RPMI8226 (cell line): ENCODE measurements around the gene PIK3R1.
A peak's percentile ranks its signal among the peaks of the same experiment; 100 is the strongest.
"Not testable (repeated sequence)": the region's sequence is repeated elsewhere in the genome, so short reads cannot be mapped to it uniquely, and the experiment has no call there.

Source experiments
- DNase-seq: peaks from one replicate; pipeline ENCODE4 v3.0.0-alpha.2; 2015

Gene PIK3R1

GRCh38 chr5:68229416-68229815, 13.9 kb downstream of the PIK3R1 start:
- DNase-seq: no peak

- no peak for DNase-seq
These were observed 14.7 kb downstream of the PIK3R1 start for GRCh38 chr5:68230285-68230684.

- no peak for DNase-seq
These were observed 16.0 kb downstream of the PIK3R1 start for GRCh38 chr5:68231414-68232076.

GRCh38 chr5:68232277-68232676, 16.7 kb downstream of the PIK3R1 start:
- DNase-seq: no peak

GRCh38 chr5:68233075-68233474, 17.5 kb downstream of the PIK3R1 start:
- DNase-seq: no peak

- not testable (repeated sequence) for DNase-seq
These were observed 19.7 kb downstream of the PIK3R1 start for GRCh38 chr5:68235229-68235628.

GRCh38 chr5:68237715-68238114, 22.2 kb downstream of the PIK3R1 start:
- DNase-seq: no peak

- no peak for DNase-seq
These were observed 23.9 kb downstream of the PIK3R1 start for GRCh38 chr5:68239487-68239886.

GRCh38 chr5:68240202-68240601, 24.6 kb downstream of the PIK3R1 start:
- DNase-seq: no peak

GRCh38 chr5:68240771-68241170, 25.2 kb downstream of the PIK3R1 start:
- DNase-seq: no peak

- no peak for DNase-seq
These were observed 27.2 kb downstream of the PIK3R1 start for GRCh38 chr5:68242743-68243142.

GRCh38 chr5:68243251-68243650, 27.7 kb downstream of the PIK3R1 start:
- no peak for DNase-seq

GRCh38 chr5:68243681-68244080, 28.1 kb downstream of the PIK3R1 start:
- DNase-seq: no peak

GRCh38 chr5:68245319-68245718, 29.8 kb downstream of the PIK3R1 start:
- no peak for DNase-seq

GRCh38 chr5:68246802-68247201, 31.2 kb downstream of the PIK3R1 start:
- no peak for DNase-seq

- no peak for DNase-seq
These were observed 32.1 kb downstream of the PIK3R1 start for GRCh38 chr5:68247627-68248026.

GRCh38 chr5:68248896-68249295, 33.3 kb downstream of the PIK3R1 start:
- DNase-seq: no peak

- no peak for DNase-seq
These were observed 34.0 kb downstream of the PIK3R1 start for GRCh38 chr5:68249520-68249919.

- no peak for DNase-seq
These were observed 35.2 kb downstream of the PIK3R1 start for GRCh38 chr5:68250661-68251298.

GRCh38 chr5:68251386-68251785, 35.8 kb downstream of the PIK3R1 start:
- DNase-seq: no peak

- DNase-seq: no peak
These were observed 36.4 kb downstream of the PIK3R1 start for GRCh38 chr5:68251804-68252522.

GRCh38 chr5:68252673-68253623, 37.4 kb downstream of the PIK3R1 start:
- peak; percentile 73 for DNase-seq
